Neutrophil (primary cell): ENCODE measurements around the gene SBF1.
"Not testable (repeated sequence)": the region's sequence is repeated elsewhere in the genome, so short reads cannot be mapped to it uniquely, and the experiment has no call there.

ENCODE experiments used
- H3K27ac ChIP-seq: fragments of 200-600 bp; sonication (generic); 2 replicates; pipeline ENCODE4 v1.5.1; 2016; ENCODE audit warnings: mild to moderate bottlenecking, moderate library complexity
- H3K27me3 ChIP-seq: fragments of 200-600 bp; sonication (generic); 2 replicates; pipeline ENCODE4 v1.6.0; 2016; ENCODE audit warnings: mild to moderate bottlenecking
- H3K36me3 ChIP-seq: fragments of 200-600 bp; sonication (generic); 2 replicates; pipeline ENCODE4 v1.5.1; 2017
- H3K4me1 ChIP-seq, 2 experiments: fragments of 200-600 bp in 1 of 2; sonication (generic) in 1 of 2; 1 replicate in 1 of 2; 2 replicates in 1 of 2; pipeline versions ENCODE4 v1.5.1 to v1.6.1; 2013 to 2016; ENCODE audit warnings: low read depth in 1 of 2, low read length in 1 of 2, mild to moderate bottlenecking in 1 of 2, moderate library complexity in 1 of 2; ENCODE audit not compliant: control insufficient read depth in 1 of 2, insufficient read depth in 1 of 2
- H3K4me3 ChIP-seq, 2 experiments: fragments of 200-600 bp in 1 of 2; sonication (generic) in 1 of 2; 1 replicate in 1 of 2; 2 replicates in 1 of 2; pipeline ENCODE4 v1.5.1; 2013 to 2016; ENCODE audit warnings: low read depth in 1 of 2, low read length in 1 of 2, mild to moderate bottlenecking in 1 of 2, moderate library complexity in 1 of 2
- H3K9me3 ChIP-seq: fragments of 200-600 bp; sonication (generic); 2 replicates; pipeline ENCODE4 v1.5.1; 2016
- TF ChIP-seq, protein P1 (sequence below): fragments of 200-600 bp; sonication (generic); IDR thresholded peaks from 2 replicates; pipeline ENCODE4 v1.5.1; 2016; ENCODE audit warnings: antibody characterized with exemption

SBF1 gene

GRCh38 chr22:50398831-50399648 lies 75.8 kb downstream of the SBF1 start:
- peak overlapping the region in 1 of 2 experiments; percentile 21 for H3K4me3 ChIP-seq
- H3K36me3 ChIP-seq: peaks cover 24% of the 10 kb centered on the region
- no peaks in the 10 kb centered on the region for H3K9me3 ChIP-seq
- no peaks in the 10 kb centered on the region for H3K27me3 ChIP-seq
- TF ChIP-seq, protein P1, sequence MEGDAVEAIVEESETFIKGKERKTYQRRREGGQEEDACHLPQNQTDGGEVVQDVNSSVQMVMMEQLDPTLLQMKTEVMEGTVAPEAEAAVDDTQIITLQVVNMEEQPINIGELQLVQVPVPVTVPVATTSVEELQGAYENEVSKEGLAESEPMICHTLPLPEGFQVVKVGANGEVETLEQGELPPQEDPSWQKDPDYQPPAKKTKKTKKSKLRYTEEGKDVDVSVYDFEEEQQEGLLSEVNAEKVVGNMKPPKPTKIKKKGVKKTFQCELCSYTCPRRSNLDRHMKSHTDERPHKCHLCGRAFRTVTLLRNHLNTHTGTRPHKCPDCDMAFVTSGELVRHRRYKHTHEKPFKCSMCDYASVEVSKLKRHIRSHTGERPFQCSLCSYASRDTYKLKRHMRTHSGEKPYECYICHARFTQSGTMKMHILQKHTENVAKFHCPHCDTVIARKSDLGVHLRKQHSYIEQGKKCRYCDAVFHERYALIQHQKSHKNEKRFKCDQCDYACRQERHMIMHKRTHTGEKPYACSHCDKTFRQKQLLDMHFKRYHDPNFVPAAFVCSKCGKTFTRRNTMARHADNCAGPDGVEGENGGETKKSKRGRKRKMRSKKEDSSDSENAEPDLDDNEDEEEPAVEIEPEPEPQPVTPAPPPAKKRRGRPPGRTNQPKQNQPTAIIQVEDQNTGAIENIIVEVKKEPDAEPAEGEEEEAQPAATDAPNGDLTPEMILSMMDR: no peak
- peaks cover 31 to 35% of the 10 kb centered on the region in 2 experiments for H3K4me1 ChIP-seq
- H3K27ac ChIP-seq: peak overlapping the region; percentile 85

GRCh38 chr22:50397371-50398060 lies 77.3 kb downstream of the SBF1 start:
- not testable (repeated sequence) for H3K9me3 ChIP-seq, H3K4me3 ChIP-seq, H3K27me3 ChIP-seq, H3K27ac ChIP-seq
- peaks cover 32% of the 10 kb centered on the region for H3K36me3 ChIP-seq
- H3K4me1 ChIP-seq: peaks cover 21 to 25% of the 10 kb centered on the region in 2 experiments

DNA sequence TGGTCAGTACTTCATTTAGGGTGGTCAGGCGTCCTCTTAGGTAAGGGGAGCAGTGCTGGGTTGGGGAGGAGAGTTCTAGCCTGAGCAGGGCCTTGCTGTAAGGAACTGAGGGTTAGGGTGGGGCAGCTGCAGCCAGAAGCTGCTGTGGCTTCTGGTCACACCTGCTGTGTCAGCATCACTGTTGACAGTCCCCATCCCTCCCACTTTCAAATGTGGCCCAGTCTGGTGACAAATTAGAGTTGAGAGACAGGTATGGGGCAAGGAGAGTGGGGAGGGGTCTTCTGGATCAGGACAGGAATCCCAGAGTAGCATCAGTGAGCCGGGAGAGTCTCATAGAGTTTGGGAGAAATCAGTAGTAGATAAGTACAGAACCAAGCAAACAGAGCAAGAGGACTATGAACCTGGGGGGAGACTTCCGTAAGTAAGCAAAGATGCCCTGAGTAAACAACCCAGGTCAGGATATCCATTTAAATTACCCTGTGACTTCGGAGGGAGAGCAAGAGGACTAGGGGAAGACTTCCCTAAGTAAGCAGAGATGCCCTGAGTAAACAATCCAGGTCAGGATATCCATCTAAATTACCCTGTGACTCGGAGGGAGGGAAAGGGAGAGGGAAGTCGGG lies 78.0 kb downstream of the SBF1 start:
- TF ChIP-seq, protein P1: no peak
- Histone ChIP-seq H3K27me3 (no peaks in the 10 kb centered on the region), H3K4me1 (peaks cover 20 to 25% of the 10 kb centered on the region in 2 experiments), H3K4me3 (no peak overlapping the region), H3K9me3 (no peaks in the 10 kb centered on the region), H3K36me3 (peaks cover 32% of the 10 kb centered on the region), H3K27ac (no peak overlapping the region)
